Measurements from ENCODE around the gene GTF3A. TPM values are rescaled to one million over a fixed set of nuclear protein-coding genes. Genes with fewer than 3 reads are reported as not detected.

GTF3A gene
- total and polyA plus RNA-seq, 2 donors from 2014 or later: 64.8 to 126 TPM

GRCh38 chr13:27388241-27388640 is 36.2 kb upstream of the GTF3A start:
- no peak for TF ChIP-seq CTCF (IDR thresholded peaks at IDR 0.05; ENCODE audit: borderline replicate concordance, extremely low read depth, insufficient read depth)
- no peaks in the 10 kb centered on the region for H3K4me1 ChIP-seq (ENCODE audit: control insufficient read depth in 2 of 3, insufficient read depth in 2 of 3, low read depth in 1 of 3, low read length in 3 of 3)
- no peak overlapping the region for H3K27ac ChIP-seq (ENCODE audit: low read depth in 2 of 2, low read length in 2 of 2)
- H3K27me3 ChIP-seq (ENCODE audit: control insufficient read depth, insufficient read depth, low read length): no peaks in the 10 kb centered on the region
- intact Hi-C loops (cut with DNase I): no loop called here
- H3K36me3 ChIP-seq (ENCODE audit: control insufficient read depth in 2 of 3, insufficient read depth in 3 of 3, low read length in 3 of 3): no peaks in the 10 kb centered on the region
- no peaks in the 10 kb centered on the region for H3K9me3 ChIP-seq (ENCODE audit: control insufficient read depth in 2 of 3, insufficient read depth in 1 of 3, low read length in 3 of 3)
- no peak overlapping the region for H3K9ac ChIP-seq (ENCODE audit: low read length in 3 of 3)
- H3K4me3 ChIP-seq (ENCODE audit: low read length in 3 of 3): no peak overlapping the region
- DNase-seq (no peak), FAIRE-seq (no peak)

DNA sequence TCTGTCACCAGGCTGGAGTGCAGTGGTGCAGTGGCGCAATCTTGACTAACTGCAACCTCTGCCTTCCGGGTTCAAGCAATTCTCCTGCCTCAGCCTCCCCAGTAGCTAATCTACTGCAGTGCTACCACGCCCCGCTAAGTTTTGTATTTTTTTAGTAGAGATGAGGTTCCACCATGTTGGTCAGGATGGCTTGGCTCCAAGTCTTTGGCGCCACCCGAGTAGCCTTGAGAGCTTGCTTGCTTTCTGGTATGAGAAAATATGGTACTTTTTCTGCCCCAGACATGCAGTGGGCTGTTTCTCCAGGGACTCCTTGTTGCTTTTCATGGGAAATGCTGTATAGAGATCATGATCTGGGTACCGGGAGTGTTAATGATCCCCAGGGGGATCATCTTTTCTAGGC is 34.5 kb upstream of the GTF3A start:
- TF ChIP-seq CTCF (IDR thresholded peaks at IDR 0.05; ENCODE audit: borderline replicate concordance, extremely low read depth, insufficient read depth): no peak
- no peak overlapping the region for H3K27ac ChIP-seq (ENCODE audit: low read depth in 2 of 2, low read length in 2 of 2)
- no peaks in the 10 kb centered on the region for H3K9me3 ChIP-seq (ENCODE audit: control insufficient read depth in 2 of 3, insufficient read depth in 1 of 3, low read length in 3 of 3)
- no peaks in the 10 kb centered on the region for H3K4me1 ChIP-seq (ENCODE audit: control insufficient read depth in 2 of 3, insufficient read depth in 2 of 3, low read depth in 1 of 3, low read length in 3 of 3)
- no peak for DNase-seq
- H3K27me3 ChIP-seq (ENCODE audit: control insufficient read depth, insufficient read depth, low read length): no peaks in the 10 kb centered on the region
- no peak overlapping the region for H3K9ac ChIP-seq (ENCODE audit: low read length in 3 of 3)
- intact Hi-C loops (cut with DNase I): no loop called here
- H3K4me3 ChIP-seq (ENCODE audit: low read length in 3 of 3): no peak overlapping the region
- H3K36me3 ChIP-seq (ENCODE audit: control insufficient read depth in 2 of 3, insufficient read depth in 3 of 3, low read length in 3 of 3): no peaks in the 10 kb centered on the region
- no peak for FAIRE-seq

DNA sequence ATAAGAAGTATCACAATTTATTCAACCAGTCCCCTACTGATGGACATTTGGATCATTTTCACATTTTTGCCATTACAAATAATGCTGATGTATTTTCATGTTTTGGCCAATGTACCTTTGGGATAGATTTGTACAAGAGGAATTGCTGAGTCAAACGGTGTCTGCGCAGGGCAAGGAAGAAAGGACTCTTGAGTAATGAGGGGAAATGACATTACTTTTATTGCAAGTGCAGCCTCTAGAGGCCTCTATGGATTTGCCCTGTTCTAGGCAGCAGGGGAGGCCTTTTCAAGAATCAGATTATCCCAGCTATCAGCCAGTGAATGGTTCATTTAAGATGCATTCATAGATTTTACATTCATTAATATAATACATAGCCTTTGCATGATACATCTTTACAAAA is 32.9 kb upstream of the GTF3A start:
- H3K9me3 ChIP-seq (ENCODE audit: control insufficient read depth in 2 of 3, insufficient read depth in 1 of 3, low read length in 3 of 3): peaks cover 0 to 5% (median under 1%) of the 10 kb centered on the region in 3 donors
- FAIRE-seq (no peak), DNase-seq (no peak)
- H3K4me3 ChIP-seq (ENCODE audit: low read length in 3 of 3): no peak overlapping the region
- no peak overlapping the region for H3K9ac ChIP-seq (ENCODE audit: low read length in 3 of 3)
- no peaks in the 10 kb centered on the region for H3K27me3 ChIP-seq (ENCODE audit: control insufficient read depth, insufficient read depth, low read length)
- intact Hi-C loops (cut with DNase I): no loop called here
- H3K27ac ChIP-seq (ENCODE audit: low read depth in 2 of 2, low read length in 2 of 2): no peak overlapping the region
- no peak for TF ChIP-seq CTCF (IDR thresholded peaks at IDR 0.05; ENCODE audit: borderline replicate concordance, extremely low read depth, insufficient read depth)
- peaks cover 0 to 2% (median 0%) of the 10 kb centered on the region in 3 donors for H3K4me1 ChIP-seq (ENCODE audit: control insufficient read depth in 2 of 3, insufficient read depth in 2 of 3, low read depth in 1 of 3, low read length in 3 of 3)
- no peaks in the 10 kb centered on the region for H3K36me3 ChIP-seq (ENCODE audit: control insufficient read depth in 2 of 3, insufficient read depth in 3 of 3, low read length in 3 of 3)

GRCh38 chr13:27393101-27393500 is 31.3 kb upstream of the GTF3A start:
- intact Hi-C loops (cut with DNase I): no loop called here
- Histone ChIP-seq H3K9ac (ENCODE audit: low read length in 3 of 3) (no peak overlapping the region), H3K4me1 (ENCODE audit: control insufficient read depth in 2 of 3, insufficient read depth in 2 of 3, low read depth in 1 of 3, low read length in 3 of 3) (peaks cover 0 to 2% (median 0%) of the 10 kb centered on the region in 3 donors), H3K4me3 (ENCODE audit: low read length in 3 of 3) (no peak overlapping the region), H3K36me3 (ENCODE audit: control insufficient read depth in 2 of 3, insufficient read depth in 3 of 3, low read length in 3 of 3) (no peaks in the 10 kb centered on the region), H3K9me3 (ENCODE audit: control insufficient read depth in 2 of 3, insufficient read depth in 1 of 3, low read length in 3 of 3) (peaks cover 0 to 8% (median 3%) of the 10 kb centered on the region in 3 donors), H3K27me3 (ENCODE audit: control insufficient read depth, insufficient read depth, low read length) (no peaks in the 10 kb centered on the region), H3K27ac (ENCODE audit: low read depth in 2 of 2, low read length in 2 of 2) (no peak overlapping the region)
- no peak for TF ChIP-seq CTCF (IDR thresholded peaks at IDR 0.05; ENCODE audit: borderline replicate concordance, extremely low read depth, insufficient read depth)
- DNase-seq (no peak), FAIRE-seq (no peak)
